Lower lobe of right lung (tissue), 2 donors: Measurements from ENCODE around the gene SETD1A. TPM values are rescaled to one million over a fixed set of nuclear protein-coding genes. Genes with fewer than 3 reads are reported as not detected.
"Not testable (repeated sequence)": the region's sequence is repeated elsewhere in the genome, so short reads cannot be mapped to it uniquely, and the experiment has no call there.

Experiments used
- ATAC-seq, 2 donors: fragments of 200-7000 bp; cut with Tn5 transposase; one replicate each; pipeline ENCODE4 v1.9.1; 2020 to 2022; ENCODE audit warnings: mild to moderate bottlenecking in 2 of 2, moderate library complexity in 2 of 2
- DNase-seq: peaks from one replicate; pipeline ENCODE4 v3.0.0-alpha.2; 2020
- H3K27ac ChIP-seq: fragments of 200-600 bp; one replicate; pipeline ENCODE4 v1.8.0; 2022
- H3K27me3 ChIP-seq: fragments of 200-600 bp; one replicate; pipeline ENCODE4 v1.8.0; 2022; ENCODE audit warnings: low read depth
- H3K36me3 ChIP-seq: fragments of 200-600 bp; one replicate; pipeline ENCODE4 v1.8.0; 2022; ENCODE audit warnings: mild to moderate bottlenecking
- H3K4me1 ChIP-seq: fragments of 200-600 bp; one replicate; pipeline ENCODE4 v1.8.0; 2022
- H3K4me3 ChIP-seq: fragments of 200-600 bp; one replicate; pipeline ENCODE4 v1.8.0; 2022; ENCODE audit warnings: mild to moderate bottlenecking
- H3K9me3 ChIP-seq: fragments of 200-600 bp; one replicate; pipeline ENCODE4 v1.8.0; 2022
- CTCF ChIP-seq: fragments of 200-600 bp; IDR thresholded peaks from one replicate; pipeline ENCODE4 v1.8.0; 2022; ENCODE audit warnings: antibody characterized with exemption, mild to moderate bottlenecking
- intact Hi-C: fragments of 100-400 bp; cut with DNase I; formaldehyde crosslinking; loops from one replicate; pipeline ENCODE4 v1.11.0; 2022
- total RNA-seq: library from RNA; stranded (reverse); fragmentation: NEBNext Ultra II Directional; extraction: Animal tissue kit (Norgen Biotek cat#: 25700); gene quantifications from one replicate; pipeline ENCODE4 v1.2.1, GENCODE V29; 2021
- donor health status: DM: no; HTN: yes; CAD: no; lungs with severe emphysema.

The SETD1A gene
- total RNA-seq, 1 donor from 2014 or later: 15.0 TPM

- Histone ChIP-seq H3K4me3 (no peak overlapping the region), H3K27ac (no peak overlapping the region), H3K9me3 (no peaks in the 10 kb centered on the region), H3K27me3 (no peaks in the 10 kb centered on the region), H3K4me1 (no peaks in the 10 kb centered on the region), H3K36me3 (peaks cover 40% of the 10 kb centered on the region)
- no peak for TF ChIP-seq CTCF
- intact Hi-C loops: no loop called here
- DNase-seq: no peak
- ATAC-seq: no peak
These were observed 26.4 kb upstream of the SETD1A start for GRCh38 chr16:30931068-30931650.

- peak; percentile 52 for TF ChIP-seq CTCF
- intact Hi-C loops: no loop called here
- Histone ChIP-seq H3K4me1 (no peaks in the 10 kb centered on the region), H3K27me3 (no peaks in the 10 kb centered on the region), H3K27ac (no peak overlapping the region), H3K4me3 (no peak overlapping the region), H3K36me3 (peaks cover 41% of the 10 kb centered on the region), H3K9me3 (no peaks in the 10 kb centered on the region)
- DNase-seq (peak; percentile 69), ATAC-seq (peak; percentile 60 to 82)
These were observed 22.6 kb upstream of the SETD1A start for GRCh38 chr16:30934827-30935557.

- Histone ChIP-seq H3K36me3 (peaks cover 21% of the 10 kb centered on the region), H3K27me3 (no peaks in the 10 kb centered on the region), H3K4me3 (no peak overlapping the region), H3K27ac (no peak overlapping the region), H3K9me3 (no peaks in the 10 kb centered on the region), H3K4me1 (peaks cover 12% of the 10 kb centered on the region)
- ATAC-seq: no peak
- DNase-seq: no peak
- intact Hi-C loops: no loop called here
- TF ChIP-seq CTCF: no peak
These were observed 19.9 kb upstream of the SETD1A start for GRCh38 chr16:30937692-30938091.

- H3K27me3 ChIP-seq, H3K27ac ChIP-seq, DNase-seq, ATAC-seq, H3K9me3 ChIP-seq, intact Hi-C loops, H3K4me3 ChIP-seq: not testable (repeated sequence)
- Histone ChIP-seq H3K4me1 (peaks cover 12% of the 10 kb centered on the region), H3K36me3 (peaks cover 25% of the 10 kb centered on the region)
These were observed 18.0 kb upstream of the SETD1A start for GRCh38 chr16:30939571-30939970.

GRCh38 chr16:30941600-30942425 is 15.7 kb upstream of the SETD1A start:
- ATAC-seq (peak; percentile 96 to 97), DNase-seq (peak; percentile 90)
- intact Hi-C loops: no loop called here
- peaks cover 12% of the 10 kb centered on the region for H3K4me1 ChIP-seq
- H3K4me3 ChIP-seq: no peak overlapping the region
- H3K36me3 ChIP-seq: peaks cover 28% of the 10 kb centered on the region
- no peaks in the 10 kb centered on the region for H3K27me3 ChIP-seq
- H3K9me3 ChIP-seq: no peaks in the 10 kb centered on the region
- peak; percentile 87 for TF ChIP-seq CTCF
- H3K27ac ChIP-seq: no peak overlapping the region

- intact Hi-C loops: no loop called here
These were observed 15.1 kb upstream of the SETD1A start for GRCh38 chr16:30942426-30942806.

More at GRCh38 chr16:30942426-30942806, 15.1 kb upstream of the SETD1A start:
- DNase-seq: no peak
- H3K36me3 ChIP-seq: peaks cover 26% of the 10 kb centered on the region
- H3K27me3 ChIP-seq: no peaks in the 10 kb centered on the region
- no peak for TF ChIP-seq CTCF
- no peak for ATAC-seq
- H3K4me3 ChIP-seq: no peak overlapping the region
- H3K4me1 ChIP-seq: peaks cover 12% of the 10 kb centered on the region
- H3K9me3 ChIP-seq: no peaks in the 10 kb centered on the region
- no peak overlapping the region for H3K27ac ChIP-seq
